Hematopoietic multipotent progenitor cell treated with erythropoietin and hydrocortisone succinate and interleukin-3 and kit ligand, for 17 days (in vitro differentiated cells): ENCODE measurements around the gene CALCR.
"Not testable (repeated sequence)": the region's sequence is repeated elsewhere in the genome, so short reads cannot be mapped to it uniquely, and the experiment has no call there.

Experiments
- DNase-seq: peaks from one replicate; pipeline ENCODE4 v3.0.0-alpha.2; 2015; ENCODE audit warnings: low spot score

Gene CALCR

GRCh38 chr7:93574646-93575554, at the start of gene CALCR:
CALCR (minus strand) TSS chr7:93574724; CDS start chr7:93486981, 87,743 bp downstream.
- DNase-seq = no peak

- no peak for DNase-seq
Observed at GRCh38 chr7:93623816-93624215, 49.3 kb upstream of the CALCR start.

- DNase-seq = no peak
Observed at GRCh38 chr7:93622036-93623033, 47.8 kb upstream of the CALCR start.

- no peak for DNase-seq
Observed at GRCh38 chr7:93620864-93621263, 46.3 kb upstream of the CALCR start.

- no peak for DNase-seq
Observed at GRCh38 chr7:93620057-93620456, 45.5 kb upstream of the CALCR start.

- no peak for DNase-seq
Observed at GRCh38 chr7:93601363-93601762, 26.8 kb upstream of the CALCR start.

- DNase-seq = no peak
Observed at GRCh38 chr7:93594250-93594649, 19.7 kb upstream of the CALCR start.

GRCh38 chr7:93592588-93593266, 18.2 kb upstream of the CALCR start:
- DNase-seq = no peak

GRCh38 chr7:93591224-93592050, 16.9 kb upstream of the CALCR start:
- not testable (repeated sequence) for DNase-seq

- DNase-seq = not testable (repeated sequence)
Observed at GRCh38 chr7:93586479-93586865, 11.9 kb upstream of the CALCR start.

- DNase-seq = not testable (repeated sequence)
Observed at GRCh38 chr7:93585694-93586478, 11.4 kb upstream of the CALCR start.

GRCh38 chr7:93579431-93579830, 4.9 kb upstream of the CALCR start:
- no peak for DNase-seq

GRCh38 chr7:93578762-93579161, 4.2 kb upstream of the CALCR start:
- DNase-seq = no peak

- DNase-seq = no peak
Observed at GRCh38 chr7:93575555-93576399, 1.3 kb upstream of the CALCR start.

- DNase-seq = no peak
Observed at GRCh38 chr7:93574269-93574645, 267 bp downstream of the CALCR start.

- no peak for DNase-seq
Observed at GRCh38 chr7:93569189-93569588, 5.3 kb downstream of the CALCR start.

- no peak for DNase-seq
Observed at GRCh38 chr7:93566876-93567275, 7.6 kb downstream of the CALCR start.

- no peak for DNase-seq
Observed at GRCh38 chr7:93563584-93563983, 10.9 kb downstream of the CALCR start.

GRCh38 chr7:93562936-93563335, 11.6 kb downstream of the CALCR start:
- no peak for DNase-seq
